ENCODE data around the gene CCDC30.

CCDC30 gene

DNA sequence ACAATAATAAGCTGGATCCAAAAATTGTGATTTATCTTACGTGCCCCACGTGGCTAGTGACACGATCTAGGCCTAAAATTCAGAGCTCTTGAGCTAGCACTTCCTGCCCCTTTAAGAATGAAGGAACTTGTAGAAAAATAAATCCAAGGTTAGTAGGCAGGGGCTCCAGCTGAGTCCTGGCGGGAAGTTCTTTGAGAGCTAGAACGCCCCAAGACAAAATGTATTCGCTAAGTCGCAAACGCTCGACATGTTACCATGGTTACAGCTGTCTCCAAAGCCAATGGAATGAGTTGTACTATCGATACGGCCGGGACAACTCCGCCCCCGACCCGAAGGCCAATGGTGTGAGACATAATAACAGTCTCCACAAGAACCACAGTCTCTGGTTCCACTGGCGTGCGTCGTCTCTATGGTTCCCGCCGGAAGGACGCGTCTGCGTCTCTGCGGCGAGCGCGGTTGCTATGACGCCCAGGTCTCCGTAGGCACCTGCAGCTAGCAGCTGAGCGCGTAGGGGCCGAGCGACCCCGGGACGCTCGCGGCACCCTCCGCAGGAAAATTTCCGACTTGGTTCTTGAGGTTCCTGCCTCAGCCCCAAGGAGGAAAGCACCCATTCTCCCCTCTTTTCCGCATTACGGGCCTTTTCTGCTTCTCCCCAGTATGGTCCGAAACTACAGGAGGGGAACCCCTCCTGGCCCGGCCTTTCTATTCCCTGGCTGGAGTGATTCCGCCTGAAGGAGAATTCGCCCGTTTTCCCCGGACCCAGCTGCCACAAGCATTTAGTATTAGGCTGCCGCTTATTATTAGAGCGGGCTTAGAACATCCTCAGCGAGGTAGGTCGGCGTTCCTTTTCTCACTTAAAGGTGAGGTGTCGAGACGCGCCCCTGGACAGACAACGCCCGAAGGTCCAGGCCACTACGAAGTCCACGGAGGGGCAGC is at the start of gene CCDC30:
Gene CCDC30, plus strand, starts transcription at position 459 of the 936 bp plus-strand sequence. CDS start 17,266 bp downstream, outside the sequence.
- peak; percentile 90 to 93 for DNase-seq (ENCODE audit: low read depth in 1 of 2, low spot score in 1 of 2)

DNA sequence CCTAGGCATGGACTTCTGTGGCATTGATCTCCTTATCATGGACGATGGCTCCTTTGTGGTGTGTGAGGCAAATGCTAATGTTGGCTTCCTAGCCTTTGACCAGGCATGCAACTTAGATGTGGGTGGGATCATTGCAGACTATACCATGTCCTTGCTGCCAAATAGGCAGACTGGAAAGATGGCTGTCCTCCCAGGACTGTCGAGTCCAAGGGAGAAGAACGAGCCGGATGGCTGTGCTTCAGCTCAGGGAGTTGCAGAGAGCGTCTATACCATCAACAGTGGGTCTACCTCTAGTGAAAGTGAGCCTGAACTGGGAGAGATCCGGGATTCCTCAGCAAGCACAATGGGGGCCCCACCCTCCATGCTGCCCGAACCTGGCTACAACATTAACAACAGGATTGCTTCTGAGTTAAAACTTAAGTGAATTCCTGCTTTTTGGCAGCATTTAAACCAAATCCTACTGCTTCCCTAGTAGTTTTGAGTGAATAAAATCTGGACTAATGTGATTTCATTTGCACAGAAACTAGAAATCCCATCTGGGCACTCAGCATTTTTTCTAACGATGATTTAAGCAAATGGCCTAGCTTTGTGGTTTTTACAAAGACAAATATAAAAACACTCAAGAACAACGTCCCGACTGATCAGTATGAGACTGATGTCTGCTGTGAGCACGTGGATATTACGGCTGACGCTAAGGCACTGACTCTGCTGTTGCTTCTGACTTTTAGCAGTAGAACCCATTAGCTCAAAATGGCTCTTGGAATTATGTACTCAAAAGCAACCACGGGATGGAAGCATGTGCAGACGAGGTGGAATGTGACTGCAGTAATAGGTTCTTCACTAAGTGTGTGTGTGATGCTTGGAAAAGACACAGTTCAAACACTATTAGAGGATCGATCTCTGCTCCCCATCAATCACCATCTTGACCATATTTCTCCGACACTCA is 48.3 kb upstream of the CCDC30 start:
- no peak for DNase-seq (ENCODE audit: low read depth in 1 of 2, low spot score in 1 of 2)

DNA sequence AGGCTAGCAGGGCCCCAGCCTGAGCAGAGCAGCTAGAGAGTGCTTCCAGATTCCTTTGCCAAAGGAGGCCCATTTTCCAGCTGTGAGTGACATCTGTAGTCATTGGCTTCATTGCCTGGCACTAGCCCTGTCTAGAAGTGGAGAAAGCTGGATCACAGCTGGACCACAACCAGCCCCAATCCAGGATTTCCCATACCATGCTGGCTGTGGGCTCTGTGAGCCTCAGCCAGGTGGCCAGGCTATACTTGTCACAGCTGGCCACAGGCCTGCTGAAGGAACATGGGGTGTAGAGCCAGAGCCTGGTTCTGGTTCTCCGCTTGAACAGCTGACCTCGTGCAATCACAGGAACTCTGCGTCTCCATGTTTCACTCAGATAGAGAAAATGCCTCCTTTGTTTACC is 45.9 kb upstream of the CCDC30 start:
- no peak for DNase-seq (ENCODE audit: low read depth in 1 of 2, low spot score in 1 of 2)

DNA sequence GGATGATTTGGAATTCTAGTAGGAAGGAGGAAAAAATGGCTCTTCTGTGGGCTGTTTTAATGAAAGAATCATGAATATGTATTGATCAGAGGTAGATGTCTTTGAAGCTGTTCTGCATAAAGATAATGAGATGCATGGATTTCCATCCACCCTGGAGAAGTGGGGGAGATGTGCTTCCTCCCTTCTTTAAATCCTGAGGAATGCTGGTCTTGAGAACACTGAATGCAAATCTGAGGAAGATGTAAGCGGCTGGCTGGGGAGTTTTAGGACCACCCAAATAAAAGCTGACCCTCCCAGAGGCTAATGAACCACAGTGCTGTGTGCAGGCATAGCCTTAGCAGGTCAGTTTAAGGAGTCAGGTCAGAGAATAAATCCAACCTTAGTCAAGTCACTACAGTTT is 44.6 kb upstream of the CCDC30 start:
- DNase-seq (ENCODE audit: low read depth in 1 of 2, low spot score in 1 of 2): no peak

DNA sequence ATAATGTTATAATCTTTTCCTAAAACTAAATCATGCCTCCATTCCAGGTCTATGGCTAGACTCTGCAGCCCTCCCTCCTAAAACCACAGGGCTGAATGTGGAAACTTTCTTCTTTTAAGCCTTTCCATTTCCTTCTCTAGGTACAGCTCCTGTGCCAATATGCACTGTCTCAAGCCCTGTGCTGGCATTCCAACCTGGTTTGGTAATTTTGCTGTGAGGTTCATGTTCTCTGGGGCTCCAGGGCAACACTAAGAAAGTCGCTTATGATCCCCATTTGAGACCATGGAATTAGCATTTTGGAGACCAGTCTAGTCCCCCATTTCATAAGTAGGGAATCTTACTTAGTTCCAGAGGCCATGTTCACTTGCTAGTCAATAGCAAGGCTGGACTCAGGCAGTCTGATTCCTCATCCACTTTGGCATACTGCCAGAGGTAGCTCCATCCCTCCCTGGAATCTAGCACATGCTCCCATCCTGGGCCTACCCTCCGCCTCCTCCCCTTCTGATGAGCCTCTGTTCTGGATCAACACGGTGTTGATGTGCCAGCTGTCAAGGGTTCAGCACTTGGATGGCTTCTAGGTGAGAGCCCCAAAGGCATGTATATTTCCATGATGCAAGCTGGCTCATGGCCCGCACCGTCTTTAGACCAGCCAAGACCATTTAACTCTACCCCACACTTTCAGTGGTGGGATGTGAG is 43.8 kb upstream of the CCDC30 start:
- DNase-seq (ENCODE audit: low read depth in 1 of 2, low spot score in 1 of 2): no peak

DNA sequence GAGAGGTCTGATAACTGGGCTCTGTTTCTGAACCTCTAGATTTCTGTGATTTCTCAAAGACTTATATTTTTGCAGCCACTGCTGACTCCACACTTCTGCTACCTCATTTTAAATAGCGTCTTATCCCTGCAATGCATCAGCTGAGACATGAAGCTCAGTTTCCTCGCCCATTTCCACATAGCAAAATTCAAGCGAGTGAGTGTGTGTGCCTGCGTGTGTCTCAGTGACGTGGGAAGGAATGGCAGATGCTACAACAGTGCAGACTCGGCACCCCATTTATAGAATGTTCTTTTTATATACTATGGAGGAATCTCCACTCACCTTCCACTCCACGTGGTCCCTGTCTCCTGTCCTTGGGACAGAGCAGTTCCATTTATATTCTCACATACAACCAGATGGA is 43.0 kb upstream of the CCDC30 start:
- no peak for DNase-seq (ENCODE audit: low read depth in 1 of 2, low spot score in 1 of 2)

DNA sequence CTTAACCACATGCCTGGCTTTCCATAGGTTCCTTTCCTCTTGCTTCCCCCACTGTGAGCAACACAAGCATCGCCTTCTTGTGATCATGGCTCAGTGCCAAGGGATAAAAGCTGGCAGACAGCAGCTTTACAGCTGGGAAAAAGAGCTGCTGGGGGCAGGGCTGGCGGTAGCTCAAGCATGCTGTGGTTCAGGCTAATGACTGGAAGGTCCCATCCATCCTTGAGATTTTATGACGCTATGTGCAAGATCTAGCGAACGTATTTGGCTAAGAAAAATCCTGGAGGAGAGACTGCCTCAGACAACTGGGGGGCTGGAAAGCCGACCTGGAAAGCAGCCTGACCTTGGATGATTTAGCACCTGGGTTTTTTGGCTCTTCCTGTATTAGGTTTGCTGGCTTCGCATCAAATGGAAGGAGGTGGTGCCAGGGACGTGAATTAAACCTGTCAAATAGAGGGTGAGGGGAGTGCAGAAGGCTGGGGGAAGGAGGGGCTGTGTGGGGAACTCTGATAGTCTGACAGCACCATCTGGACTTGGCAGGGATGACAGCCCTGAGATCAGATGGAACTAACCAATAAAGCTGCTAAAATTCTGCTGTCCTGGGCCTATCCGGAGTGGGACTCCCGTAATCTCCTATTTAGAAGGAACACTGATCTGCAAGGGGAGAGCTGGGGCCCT is 42.0 kb upstream of the CCDC30 start:
- DNase-seq (ENCODE audit: low read depth in 1 of 2, low spot score in 1 of 2): no peak

DNA sequence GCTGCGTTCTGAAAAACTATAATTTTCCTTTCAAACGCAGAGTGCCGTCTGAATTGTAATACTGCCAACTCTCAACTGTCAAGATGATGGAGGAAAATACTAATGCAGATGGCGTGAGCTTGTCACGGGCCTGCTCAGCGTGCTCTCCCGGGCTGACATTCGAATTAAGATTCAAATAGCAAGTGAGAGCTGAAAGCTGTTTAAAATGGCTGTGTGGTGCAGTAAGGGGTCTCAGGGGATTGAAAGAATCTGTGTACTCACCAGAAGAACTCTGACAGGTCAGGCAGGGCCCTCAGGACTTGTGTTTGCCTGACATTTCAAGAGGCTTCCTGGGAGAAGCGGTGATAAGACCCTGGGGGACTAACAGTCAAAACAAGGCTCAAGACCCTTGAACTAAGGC is 40.3 kb upstream of the CCDC30 start:
- no peak for DNase-seq (ENCODE audit: low read depth in 1 of 2, low spot score in 1 of 2)

DNA sequence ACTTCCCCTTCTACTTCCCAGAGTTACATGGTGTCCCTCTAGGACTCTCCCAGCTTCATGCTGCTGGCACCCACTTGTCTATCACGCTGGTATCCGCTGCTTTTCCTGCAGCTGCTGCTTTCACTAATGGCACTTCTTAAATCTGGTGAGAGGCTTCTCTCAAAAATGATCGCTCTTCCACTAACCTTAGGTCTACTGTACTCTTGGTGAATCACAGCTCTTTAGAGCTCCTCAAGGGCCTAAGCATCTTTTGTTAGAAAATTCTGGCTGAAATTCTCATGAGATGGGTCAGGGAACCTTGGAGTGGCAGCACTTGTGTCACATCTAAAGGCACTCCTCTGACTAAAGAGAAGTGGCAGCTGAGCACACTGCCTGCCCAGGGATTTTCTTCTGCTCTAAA is 39.4 kb upstream of the CCDC30 start:
- no peak for DNase-seq (ENCODE audit: low read depth in 1 of 2, low spot score in 1 of 2)

DNA sequence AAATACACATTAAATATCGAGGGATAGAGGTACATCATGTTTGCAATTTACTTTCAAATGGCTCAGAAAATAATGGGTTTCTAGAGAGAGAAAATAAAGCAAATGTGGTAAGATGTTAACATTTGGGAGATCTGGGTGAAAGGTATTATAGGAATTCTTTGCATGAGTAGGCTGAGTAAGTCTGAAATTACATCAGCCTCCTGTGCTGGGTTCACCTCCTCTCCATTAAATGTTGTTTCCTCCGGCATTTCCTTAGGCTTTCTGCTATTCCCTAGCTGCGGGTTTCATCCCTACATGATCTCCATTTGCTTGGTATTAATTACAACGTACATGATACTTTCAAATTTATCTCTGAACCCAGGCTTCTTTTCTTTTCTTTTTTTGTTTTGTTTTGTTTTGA is 38.9 kb upstream of the CCDC30 start:
- DNase-seq (ENCODE audit: low read depth in 1 of 2, low spot score in 1 of 2): no peak

DNA sequence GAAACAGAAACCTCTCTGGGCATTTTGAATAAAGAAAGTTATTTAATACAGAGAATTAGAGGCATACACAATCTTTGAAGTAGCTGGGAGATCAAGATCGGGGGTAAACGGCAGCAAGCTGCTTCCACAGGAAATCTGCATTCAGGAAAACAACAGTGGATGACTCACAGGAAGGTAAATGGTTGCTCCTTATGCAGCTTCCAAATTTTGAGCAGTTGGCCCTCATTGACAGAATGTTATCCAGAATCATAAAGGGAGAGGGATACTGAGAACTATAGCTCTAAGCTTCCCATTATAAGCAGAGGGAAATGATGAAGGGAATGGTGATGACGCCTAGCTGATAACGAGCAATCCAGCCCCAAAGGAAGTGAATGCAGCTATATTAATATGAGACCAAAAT is 35.8 kb upstream of the CCDC30 start:
- DNase-seq (ENCODE audit: low read depth in 1 of 2, low spot score in 1 of 2): no peak

DNA sequence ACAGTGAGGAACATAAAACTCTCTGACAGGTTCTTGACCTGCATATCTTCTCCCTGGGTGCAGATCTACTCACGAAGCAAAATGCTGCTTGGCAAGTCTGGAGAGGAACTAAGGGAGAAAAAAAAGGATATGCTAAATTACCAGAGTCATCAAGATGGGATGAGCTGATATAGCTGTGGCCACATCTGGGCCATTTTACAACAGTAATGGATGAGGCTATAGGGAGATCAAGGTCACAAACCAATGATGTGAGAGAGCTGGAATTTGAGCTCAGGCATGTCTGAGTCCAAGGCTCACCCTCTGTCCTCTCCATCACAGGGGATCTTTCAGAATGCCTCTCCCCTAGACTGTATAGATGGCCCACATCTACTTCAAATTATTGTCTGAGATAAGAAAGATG is 33.5 kb upstream of the CCDC30 start:
- no peak for DNase-seq (ENCODE audit: low read depth in 1 of 2, low spot score in 1 of 2)

DNA sequence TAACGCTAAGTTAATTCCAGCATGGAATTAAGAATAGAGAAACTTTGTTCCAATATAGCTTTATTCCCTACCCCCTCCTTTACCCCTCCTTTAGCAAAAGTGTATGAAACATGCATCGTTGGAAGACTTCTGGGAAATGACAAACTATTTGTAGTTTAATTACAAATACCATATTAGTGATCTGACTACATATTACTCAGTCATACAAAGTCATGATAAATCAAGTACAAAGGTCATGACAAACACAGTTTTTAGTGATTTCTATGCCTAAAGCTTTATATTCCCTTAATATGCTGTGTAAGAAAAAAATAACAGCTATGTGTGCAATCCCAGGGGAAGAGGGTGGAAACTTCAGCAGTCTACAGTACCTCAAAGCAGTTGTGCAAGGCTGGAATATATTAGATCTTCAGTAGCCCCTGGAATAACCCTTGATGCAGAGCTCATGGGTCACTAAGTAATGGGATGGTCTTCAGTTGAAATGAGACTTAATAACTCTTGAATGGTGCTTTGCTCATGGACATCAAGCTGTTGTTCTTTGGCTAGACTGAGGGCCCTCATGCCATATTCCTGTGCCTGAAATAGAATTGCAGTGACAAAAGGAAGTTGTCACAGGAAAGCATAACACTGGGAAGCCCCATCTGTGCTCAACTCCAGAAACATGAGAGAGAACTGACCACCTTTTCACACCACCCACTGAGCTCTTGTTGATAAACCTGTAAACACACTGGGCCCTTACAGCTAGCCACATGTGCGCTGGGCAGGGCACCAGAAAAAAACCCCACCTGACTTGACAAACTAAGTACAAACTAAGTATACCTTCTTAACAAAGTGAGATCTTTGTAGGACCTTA is 32.6 kb upstream of the CCDC30 start:
- DNase-seq (ENCODE audit: low read depth in 1 of 2, low spot score in 1 of 2): no peak

DNA sequence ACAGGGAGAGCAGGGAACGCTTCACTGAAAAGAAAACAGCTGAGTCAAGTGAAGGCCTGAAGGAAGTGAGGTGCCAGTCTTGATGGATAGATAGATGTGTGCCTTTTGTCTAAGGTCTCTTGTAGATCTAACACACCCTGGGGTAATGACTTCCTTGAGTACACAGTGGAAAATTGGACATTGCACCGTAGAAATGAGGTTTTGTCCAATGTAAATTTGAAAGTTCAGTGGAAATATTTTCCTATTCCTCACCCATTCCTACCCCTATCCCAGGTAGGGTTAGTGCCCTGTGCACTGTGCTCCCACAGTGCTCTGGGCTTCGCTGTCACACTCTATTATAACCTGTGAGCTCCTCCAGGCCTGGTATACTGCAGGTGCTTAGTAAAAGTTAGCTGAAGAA is 31.6 kb upstream of the CCDC30 start:
- no peak for DNase-seq (ENCODE audit: low read depth in 1 of 2, low spot score in 1 of 2)

DNA sequence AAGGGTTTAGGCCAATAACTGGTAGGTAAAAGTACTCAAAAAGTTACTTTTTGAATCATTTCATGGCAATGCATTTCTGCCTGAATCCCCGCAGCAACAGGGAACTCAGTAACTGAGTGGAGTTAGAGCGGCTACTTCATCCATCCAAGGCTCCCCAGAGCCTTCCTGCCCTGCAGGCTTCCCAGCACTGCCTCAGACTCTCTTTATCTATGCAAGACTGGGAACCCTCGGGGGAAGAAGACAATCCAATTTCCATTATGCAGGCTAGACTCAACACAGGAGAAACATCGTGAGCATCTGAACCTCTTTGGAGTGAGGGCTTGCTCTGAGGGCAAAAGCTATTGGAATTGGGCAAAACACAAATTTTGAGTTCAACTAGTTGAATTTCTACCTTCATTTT is 30.4 kb upstream of the CCDC30 start:
- no peak for DNase-seq (ENCODE audit: low read depth in 1 of 2, low spot score in 1 of 2)

DNA sequence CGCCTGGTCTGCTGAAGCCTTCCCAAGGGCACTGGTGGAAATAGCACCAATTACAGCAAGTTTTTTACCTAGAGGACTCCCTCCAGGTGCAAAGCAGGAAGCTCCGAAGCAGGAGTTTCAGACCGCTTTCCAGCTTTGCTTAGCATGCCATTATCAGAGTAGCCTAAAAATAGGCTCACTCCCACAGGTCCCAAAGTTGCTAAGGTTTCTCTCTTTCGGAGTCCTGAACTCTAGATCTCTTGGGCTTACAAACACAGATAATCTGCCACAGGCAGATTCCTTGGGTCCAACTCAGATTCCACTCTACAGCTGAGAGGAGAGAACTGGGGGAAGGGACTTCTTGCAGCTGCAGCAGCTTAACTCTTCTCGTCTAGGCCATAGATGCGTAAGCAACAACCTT is 29.7 kb upstream of the CCDC30 start:
- no peak for DNase-seq (ENCODE audit: low read depth in 1 of 2, low spot score in 1 of 2)

DNA sequence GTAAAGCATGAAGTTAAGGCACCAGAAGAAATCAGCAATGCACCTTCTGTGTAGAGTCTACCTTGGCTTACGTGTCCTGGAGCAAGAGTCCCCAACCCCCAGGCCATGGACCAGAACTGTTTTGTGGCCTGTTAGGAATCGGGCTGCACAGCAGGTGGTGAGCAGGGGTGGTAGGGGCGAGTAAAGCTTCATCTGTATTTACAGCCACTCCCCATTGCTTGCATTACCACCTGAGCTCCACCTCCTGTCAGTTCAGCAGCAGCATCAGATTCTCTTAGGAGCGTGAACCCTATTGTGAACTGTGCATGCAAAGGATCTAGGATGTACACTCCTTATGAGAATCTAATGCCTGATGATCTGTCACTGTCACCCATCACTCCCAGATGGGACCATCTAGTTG is 28.7 kb upstream of the CCDC30 start:
- no peak for DNase-seq (ENCODE audit: low read depth in 1 of 2, low spot score in 1 of 2)

DNA sequence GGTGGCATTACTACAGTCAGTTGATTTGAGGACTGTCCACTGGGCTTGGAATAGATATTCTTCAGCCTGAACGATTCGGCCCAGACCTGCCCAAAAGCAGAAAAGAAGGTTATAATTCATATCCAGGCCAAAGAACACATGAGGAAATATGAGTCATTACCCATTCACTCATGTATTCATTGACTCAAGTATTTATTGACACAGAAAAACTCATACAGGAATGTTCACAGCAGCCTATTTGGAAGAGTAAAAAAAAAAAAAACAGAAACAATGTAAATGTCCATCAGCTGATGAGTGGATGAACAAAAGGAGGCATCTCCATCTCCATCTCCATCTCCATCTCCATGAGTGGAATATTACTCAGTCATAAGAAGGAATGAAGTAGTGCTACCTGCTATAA is 23.1 kb upstream of the CCDC30 start:
- DNase-seq (ENCODE audit: low read depth in 1 of 2, low spot score in 1 of 2): no peak

DNA sequence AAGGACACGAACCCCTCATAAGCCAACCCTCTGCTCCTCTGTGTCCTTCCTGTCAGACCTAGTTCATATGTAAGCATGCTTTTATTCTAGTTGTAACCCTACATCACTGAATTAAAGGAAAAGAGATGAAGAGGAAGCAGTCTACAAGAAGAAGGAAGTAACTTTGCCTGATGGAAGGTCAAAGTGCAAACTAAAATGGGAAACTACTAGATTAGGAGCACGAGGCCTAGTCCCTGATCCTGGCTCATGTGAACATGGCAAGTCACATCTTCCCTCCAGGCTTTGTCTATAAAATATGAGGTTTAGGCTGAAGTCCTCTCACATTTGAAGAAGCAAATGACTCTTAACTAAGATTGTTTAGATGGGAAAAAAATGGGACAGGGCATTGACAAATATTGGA is 20.4 kb upstream of the CCDC30 start:
- no peak for DNase-seq (ENCODE audit: low read depth in 1 of 2, low spot score in 1 of 2)

DNA sequence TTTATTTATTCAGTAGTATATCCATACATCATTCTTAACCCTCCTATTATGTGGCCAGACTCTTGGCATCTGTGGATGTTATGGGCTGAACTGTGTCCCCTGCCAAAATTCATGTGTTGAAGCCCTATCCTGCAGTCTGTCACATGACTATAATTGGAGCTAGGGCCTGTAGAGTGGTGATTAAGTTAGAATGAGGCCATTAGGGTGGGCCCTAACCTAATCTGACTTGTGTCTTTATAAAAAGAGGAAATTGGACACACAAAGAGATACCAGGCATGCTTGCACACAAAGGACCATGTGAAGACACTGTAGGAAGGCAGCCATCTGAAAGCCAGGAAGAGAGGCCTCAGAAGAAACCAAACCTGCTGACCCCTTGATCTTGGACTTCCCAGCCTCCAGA is 13.8 kb upstream of the CCDC30 start:
- no peak for DNase-seq (ENCODE audit: low read depth in 1 of 2, low spot score in 1 of 2)

Measured in activated T-helper 1 cell treated with anti-CD3 and anti-CD28 coated beads, Interleukin-2, amount 50 U/mL, for 16 hours (primary cell).